GM23248 (cell line): ENCODE measurements around the gene ATF6.

ENCODE experiments used
- EZH2 ChIP-seq: fragments of 200-600 bp; sonication (generic); IDR thresholded peaks from 2 replicates; pipeline ENCODE4 v1.6.1; 2018; ENCODE audit warnings: antibody characterized with exemption, mild to moderate bottlenecking; ENCODE audit not compliant: insufficient read depth, poor library complexity, severe bottlenecking
- EZH2phosphoT487 ChIP-seq: fragments of 200-600 bp; sonication (generic); IDR thresholded peaks from 2 replicates; pipeline ENCODE4 v1.6.1; 2018; ENCODE audit warnings: antibody characterized with exemption, moderate library complexity, mild to moderate bottlenecking, low read depth; ENCODE audit not compliant: insufficient read depth

- TF ChIP-seq EZH2 (no peak), EZH2phosphoT487 (no peak)
Observed at GRCh38 chr1:162009501-162010174, 243.5 kb downstream of the ATF6 start.
